Measurements from ENCODE around the gene MLH1.

DNA sequence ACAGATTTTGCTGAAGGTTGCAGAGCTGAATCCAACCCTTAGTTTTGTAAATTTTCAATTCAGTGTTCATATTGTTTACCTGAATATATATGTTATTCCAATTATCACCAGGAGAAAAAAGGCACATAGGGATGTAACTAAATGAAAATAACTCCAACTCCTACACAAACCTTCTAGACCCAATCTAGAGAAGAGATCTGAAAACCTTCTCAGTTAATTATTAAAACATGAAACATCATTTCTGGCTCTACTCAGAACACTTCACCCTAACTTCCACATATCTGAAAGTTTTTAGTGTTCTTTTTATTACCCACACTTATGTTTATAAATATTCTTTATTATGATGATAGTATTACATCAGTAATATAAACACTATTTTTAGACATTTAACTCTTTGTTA lies 104.5 kb downstream of the MLH1 start:
- TF ChIP-seq EZH2 (IDR thresholded peaks at IDR 0.05; ENCODE audit: borderline replicate concordance, control insufficient read depth, low read depth, low read length) = no peak
- no peak for TF ChIP-seq POLR2A (IDR thresholded peaks at IDR 0.05; ENCODE audit: low read depth, low read length)
- TF ChIP-seq, protein P1, sequence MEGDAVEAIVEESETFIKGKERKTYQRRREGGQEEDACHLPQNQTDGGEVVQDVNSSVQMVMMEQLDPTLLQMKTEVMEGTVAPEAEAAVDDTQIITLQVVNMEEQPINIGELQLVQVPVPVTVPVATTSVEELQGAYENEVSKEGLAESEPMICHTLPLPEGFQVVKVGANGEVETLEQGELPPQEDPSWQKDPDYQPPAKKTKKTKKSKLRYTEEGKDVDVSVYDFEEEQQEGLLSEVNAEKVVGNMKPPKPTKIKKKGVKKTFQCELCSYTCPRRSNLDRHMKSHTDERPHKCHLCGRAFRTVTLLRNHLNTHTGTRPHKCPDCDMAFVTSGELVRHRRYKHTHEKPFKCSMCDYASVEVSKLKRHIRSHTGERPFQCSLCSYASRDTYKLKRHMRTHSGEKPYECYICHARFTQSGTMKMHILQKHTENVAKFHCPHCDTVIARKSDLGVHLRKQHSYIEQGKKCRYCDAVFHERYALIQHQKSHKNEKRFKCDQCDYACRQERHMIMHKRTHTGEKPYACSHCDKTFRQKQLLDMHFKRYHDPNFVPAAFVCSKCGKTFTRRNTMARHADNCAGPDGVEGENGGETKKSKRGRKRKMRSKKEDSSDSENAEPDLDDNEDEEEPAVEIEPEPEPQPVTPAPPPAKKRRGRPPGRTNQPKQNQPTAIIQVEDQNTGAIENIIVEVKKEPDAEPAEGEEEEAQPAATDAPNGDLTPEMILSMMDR (IDR thresholded peaks at IDR 0.05 in 2 of 3, conservative IDR thresholded peaks at IDR 0.05 in 1 of 3; ENCODE audit: control insufficient read depth in 2 of 3, extremely low read depth in 1 of 3, insufficient read depth in 1 of 3, low read depth in 3 of 3, low read length in 3 of 3) = no peak
- no peak for TF ChIP-seq NR2C2 (IDR thresholded peaks at IDR 0.05; ENCODE audit: borderline replicate concordance, control insufficient read depth, insufficient read length, low read depth)

All from GM12878 (cell line).